Vagina (tissue), 2 donors: ENCODE measurements around the gene SAP30L.

Experiments used
- POLR2A ChIP-seq, 2 donors: fragments of 450-650 bp; IDR thresholded peaks; one replicate each; pipeline ENCODE4 v1.6.1; 2017; ENCODE audit warnings: antibody characterized with exemption in 2 of 2, mild to moderate bottlenecking in 2 of 2, moderate library complexity in 2 of 2
- TF ChIP-seq, protein P1 (sequence below), 3 experiments: fragments of 450-650 bp in 2 of 3; fragments of 200-600 bp in 1 of 3; sonication (generic) in 1 of 3; IDR thresholded peaks; one replicate each; pipeline ENCODE4 v1.5.1; 2017 to 2019; ENCODE audit warnings: antibody characterized with exemption in 3 of 3, mild to moderate bottlenecking in 2 of 3, moderate library complexity in 2 of 3

DNA sequence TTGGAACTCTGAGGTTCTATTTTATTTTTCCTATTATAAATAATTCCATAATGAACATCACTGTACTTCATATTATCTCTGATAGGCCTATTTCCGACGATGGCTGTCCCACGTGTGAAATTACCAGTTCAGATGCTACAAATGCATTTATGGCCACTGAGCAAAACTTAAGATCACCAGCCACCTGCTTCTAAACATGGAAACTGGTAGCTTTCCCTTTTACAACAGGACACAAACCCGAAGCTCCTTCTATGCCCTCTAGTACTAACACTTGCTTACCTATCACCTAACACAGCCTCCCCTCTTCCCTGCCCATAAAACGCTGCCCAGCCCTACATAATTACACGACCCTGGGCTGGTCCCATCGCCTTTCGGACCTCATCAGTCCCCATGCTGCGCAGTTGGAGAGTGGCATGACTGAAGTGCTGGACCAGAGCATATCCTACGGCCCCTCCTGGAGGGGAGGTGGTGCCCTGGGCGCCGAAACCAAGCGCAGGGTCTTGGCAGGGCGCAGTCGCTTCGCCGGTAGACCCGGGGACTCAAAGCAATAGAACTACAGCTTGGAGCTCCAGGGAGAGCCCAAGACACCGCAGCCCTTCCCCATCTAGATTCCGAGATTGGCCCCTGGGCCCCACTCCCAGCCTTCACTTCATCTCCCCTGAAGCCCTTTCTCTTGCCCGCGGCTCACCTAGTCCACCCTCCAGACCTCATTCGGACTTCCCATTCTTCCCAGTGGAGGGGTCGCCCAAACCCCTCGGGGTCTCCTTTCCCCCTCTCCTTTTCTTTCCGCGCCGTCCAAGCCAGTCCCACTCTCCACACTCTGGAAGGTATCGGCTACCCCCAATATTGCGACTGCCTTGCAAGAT, 1.0 kb upstream of the SAP30L start:
- no peak for TF ChIP-seq POLR2A (IDR thresholded peaks at IDR 0.05)
- TF ChIP-seq, protein P1, sequence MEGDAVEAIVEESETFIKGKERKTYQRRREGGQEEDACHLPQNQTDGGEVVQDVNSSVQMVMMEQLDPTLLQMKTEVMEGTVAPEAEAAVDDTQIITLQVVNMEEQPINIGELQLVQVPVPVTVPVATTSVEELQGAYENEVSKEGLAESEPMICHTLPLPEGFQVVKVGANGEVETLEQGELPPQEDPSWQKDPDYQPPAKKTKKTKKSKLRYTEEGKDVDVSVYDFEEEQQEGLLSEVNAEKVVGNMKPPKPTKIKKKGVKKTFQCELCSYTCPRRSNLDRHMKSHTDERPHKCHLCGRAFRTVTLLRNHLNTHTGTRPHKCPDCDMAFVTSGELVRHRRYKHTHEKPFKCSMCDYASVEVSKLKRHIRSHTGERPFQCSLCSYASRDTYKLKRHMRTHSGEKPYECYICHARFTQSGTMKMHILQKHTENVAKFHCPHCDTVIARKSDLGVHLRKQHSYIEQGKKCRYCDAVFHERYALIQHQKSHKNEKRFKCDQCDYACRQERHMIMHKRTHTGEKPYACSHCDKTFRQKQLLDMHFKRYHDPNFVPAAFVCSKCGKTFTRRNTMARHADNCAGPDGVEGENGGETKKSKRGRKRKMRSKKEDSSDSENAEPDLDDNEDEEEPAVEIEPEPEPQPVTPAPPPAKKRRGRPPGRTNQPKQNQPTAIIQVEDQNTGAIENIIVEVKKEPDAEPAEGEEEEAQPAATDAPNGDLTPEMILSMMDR (IDR thresholded peaks at IDR 0.05) = no peak
